SK-N-MC (cell line): Measurements from ENCODE around the gene ATP10B.

ENCODE experiments used
- EZH2 ChIP-seq: fragments of 200-600 bp; sonication (generic); IDR thresholded peaks from one replicate; pipeline ENCODE4 v1.6.1; 2017; ENCODE audit warnings: antibody characterized with exemption
- FOXP2 ChIP-seq: optimal IDR thresholded peaks from 2 replicates; pipeline ENCODE3; 2011; ENCODE audit warnings: mild to moderate bottlenecking, moderate library complexity; ENCODE audit not compliant: insufficient read depth; ENCODE audit errors: extremely low read length, control extremely low read depth
- POLR2AphosphoS5 ChIP-seq: IDR thresholded peaks from 2 replicates; pipeline ENCODE4 v1.6.1; 2012; ENCODE audit warnings: mild to moderate bottlenecking, low read depth, low read length, borderline replicate concordance

DNA sequence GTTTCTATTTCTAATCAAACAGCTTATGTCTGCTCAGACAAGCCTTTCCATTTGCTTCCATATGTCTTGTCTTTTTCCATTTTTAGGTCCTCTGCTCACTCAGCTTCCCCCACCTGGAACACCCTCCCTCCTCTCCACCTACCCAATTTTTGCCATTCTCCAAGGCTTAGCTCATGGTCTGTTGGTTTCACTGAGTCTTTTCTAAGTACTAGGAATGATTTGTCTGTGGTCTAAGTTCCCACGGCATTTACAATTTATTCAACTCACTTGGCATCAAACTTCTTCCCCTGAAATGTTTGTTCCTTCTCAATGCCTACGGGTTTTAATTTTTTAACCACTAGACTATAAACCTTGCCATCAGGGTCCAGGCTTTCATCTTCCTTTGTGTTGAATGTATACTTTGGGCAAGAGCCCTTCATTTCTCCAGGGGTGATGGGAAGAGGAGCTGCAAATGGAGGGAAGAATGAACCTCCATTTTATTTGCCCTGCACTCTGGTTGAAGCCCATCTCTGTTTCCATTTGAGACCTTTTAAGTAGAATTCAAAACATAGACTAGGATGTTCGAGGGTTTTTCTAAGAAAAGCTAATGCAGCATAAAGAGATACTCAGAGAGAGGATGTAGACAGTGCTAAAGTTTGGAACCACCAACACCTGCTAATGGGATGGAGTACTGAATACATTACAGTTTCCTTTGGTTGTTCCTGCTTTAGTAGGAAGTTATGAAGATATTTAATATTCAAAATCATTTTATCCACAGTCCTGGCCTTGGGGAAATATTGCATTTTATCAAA, 326.3 kb downstream of the ATP10B start:
- TF ChIP-seq POLR2AphosphoS5 = no peak
- TF ChIP-seq EZH2 = no peak
- no peak for TF ChIP-seq FOXP2
